Kidney (tissue), 14 donors: ENCODE measurements around the gene TMEM203. TPM values are rescaled to one million over a fixed set of nuclear protein-coding genes. Genes with fewer than 3 reads are reported as not detected.

ENCODE experiments used
- DNase-seq, 5 donors: peaks; one replicate each; pipeline ENCODE4 v3.0.0-alpha.2; 2013 to 2020
- FAIRE-seq: peaks from 2 replicates; lab custom pipeline; 2012; peaks lifted over from hg19 to GRCh38; lab: Jason Lieb, UNC
- H3K27ac ChIP-seq, 2 donors: one replicate each; pipeline ENCODE4 v1.7.0; 2013; ENCODE audit warnings: low read depth in 2 of 2, low read length in 2 of 2, inconsistent platforms in 1 of 2
- H3K27me3 ChIP-seq: one replicate; pipeline ENCODE4 v1.7.1; 2013; ENCODE audit warnings: low read length, inconsistent platforms; ENCODE audit not compliant: control insufficient read depth, insufficient read depth
- H3K36me3 ChIP-seq, 3 donors: one replicate each; pipeline versions ENCODE4 v1.7.0 to v1.7.1; 2013; ENCODE audit warnings: low read length in 3 of 3, control low read depth in 1 of 3, inconsistent platforms in 1 of 3; ENCODE audit not compliant: insufficient read depth in 3 of 3, control insufficient read depth in 2 of 3
- H3K4me1 ChIP-seq, 3 donors: one replicate each; pipeline versions ENCODE4 v1.7.0 to v1.7.1; 2013; ENCODE audit warnings: low read length in 3 of 3, inconsistent platforms in 1 of 3, low read depth in 1 of 3; ENCODE audit not compliant: control insufficient read depth in 2 of 3, insufficient read depth in 2 of 3
- H3K4me3 ChIP-seq, 3 donors: one replicate each; pipeline versions ENCODE4 v1.7.0 to v1.8.1; 2013; ENCODE audit warnings: low read length in 3 of 3, control low read depth in 1 of 3, inconsistent platforms in 1 of 3
- H3K9ac ChIP-seq, 3 donors: one replicate each; pipeline versions ENCODE4 v1.7.0 to v1.7.1; 2013; ENCODE audit warnings: low read length in 3 of 3, control low read depth in 1 of 3, inconsistent platforms in 1 of 3
- H3K9me3 ChIP-seq, 3 donors: one replicate each; pipeline versions ENCODE4 v1.7.0 to v1.7.1; 2013; ENCODE audit warnings: low read length in 3 of 3, control low read depth in 1 of 3, inconsistent platforms in 1 of 3; ENCODE audit not compliant: control insufficient read depth in 2 of 3, insufficient read depth in 1 of 3
- CTCF ChIP-seq: IDR thresholded peaks from 3 replicates; pipeline ENCODE4 v1.5.1; 2012; ENCODE audit warnings: mild to moderate bottlenecking, moderate library complexity, borderline replicate concordance; ENCODE audit not compliant: insufficient read depth; ENCODE audit errors: extremely low read depth
- intact Hi-C: fragments of 100-400 bp; cut with DNase I; formaldehyde crosslinking; loops from one replicate; pipeline ENCODE4 v1.11.1; 2022
- polyA plus RNA-seq: library from polyadenylated mRNA; stranded (reverse); fragments of 350-450 nt; fragmentation: Illumina TruSeq; extraction: RNeasy Lipid Tissue Mini Kit (QIAGEN cat#74804); gene quantifications from one replicate; pipeline ENCODE4 v1.2.3, GENCODE V29; 2014; ENCODE audit warnings: low read depth, low replicate concordance; ENCODE audit not compliant: insufficient read depth
- total RNA-seq: library from RNA; stranded (reverse); fragmentation: NEBNext Ultra II Directional; extraction: Animal tissue kit (Norgen Biotek cat#: 25700); gene quantifications from one replicate; pipeline ENCODE4 v1.2.1, GENCODE V29; 2021
- donor health status: control.
- donor health status: control.
- donor health status: control.
- donor health status: control.
- donor health status: control.
- donor health status: DM: yes; HTN: yes; CAD: no.
- donor health status: Normal renal cell carcinoma (clear cell type).

The TMEM203 gene
- total and polyA plus RNA-seq, 2 donors from 2014 or later, result 36.3 to 53.5 TPM

DNA sequence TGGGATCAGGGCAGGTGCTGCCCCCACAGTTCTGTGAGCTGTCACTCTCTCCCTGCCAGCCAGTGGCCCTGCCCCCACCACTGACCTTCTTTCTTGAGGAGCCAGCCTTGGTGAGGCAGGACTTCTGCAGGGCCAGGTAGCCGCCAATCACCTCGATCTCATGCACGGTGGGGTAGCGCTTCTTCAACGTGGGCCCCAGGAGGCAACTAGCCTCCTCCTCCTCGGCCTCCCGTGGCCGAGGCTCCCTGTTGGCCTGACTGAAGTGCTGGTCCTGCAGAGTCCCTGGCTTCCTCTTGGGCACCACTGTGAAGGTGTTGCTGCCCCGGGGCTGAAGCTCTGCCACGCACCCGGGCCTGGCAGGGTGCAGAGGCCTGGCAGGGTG lies 6.6 kb downstream of the TMEM203 start:
- peaks cover 0 to 52% (median 16%) of the 10 kb centered on the region in 3 donors for H3K4me1 ChIP-seq
- intact Hi-C loops, result no loop called here
- H3K4me3 ChIP-seq, result peak overlapping the region in 2 of 3 donors; percentile 48 to 67
- no peaks in the 10 kb centered on the region for H3K27me3 ChIP-seq
- H3K9me3 ChIP-seq, result no peaks in the 10 kb centered on the region
- FAIRE-seq (no peak), DNase-seq (no peak)
- peak overlapping the region; percentile 63 to 77 for H3K27ac ChIP-seq
- no peaks in the 10 kb centered on the region for H3K36me3 ChIP-seq
- no peak for TF ChIP-seq CTCF
- peak overlapping the region in 2 of 3 donors; percentile 41 to 46 for H3K9ac ChIP-seq

DNA sequence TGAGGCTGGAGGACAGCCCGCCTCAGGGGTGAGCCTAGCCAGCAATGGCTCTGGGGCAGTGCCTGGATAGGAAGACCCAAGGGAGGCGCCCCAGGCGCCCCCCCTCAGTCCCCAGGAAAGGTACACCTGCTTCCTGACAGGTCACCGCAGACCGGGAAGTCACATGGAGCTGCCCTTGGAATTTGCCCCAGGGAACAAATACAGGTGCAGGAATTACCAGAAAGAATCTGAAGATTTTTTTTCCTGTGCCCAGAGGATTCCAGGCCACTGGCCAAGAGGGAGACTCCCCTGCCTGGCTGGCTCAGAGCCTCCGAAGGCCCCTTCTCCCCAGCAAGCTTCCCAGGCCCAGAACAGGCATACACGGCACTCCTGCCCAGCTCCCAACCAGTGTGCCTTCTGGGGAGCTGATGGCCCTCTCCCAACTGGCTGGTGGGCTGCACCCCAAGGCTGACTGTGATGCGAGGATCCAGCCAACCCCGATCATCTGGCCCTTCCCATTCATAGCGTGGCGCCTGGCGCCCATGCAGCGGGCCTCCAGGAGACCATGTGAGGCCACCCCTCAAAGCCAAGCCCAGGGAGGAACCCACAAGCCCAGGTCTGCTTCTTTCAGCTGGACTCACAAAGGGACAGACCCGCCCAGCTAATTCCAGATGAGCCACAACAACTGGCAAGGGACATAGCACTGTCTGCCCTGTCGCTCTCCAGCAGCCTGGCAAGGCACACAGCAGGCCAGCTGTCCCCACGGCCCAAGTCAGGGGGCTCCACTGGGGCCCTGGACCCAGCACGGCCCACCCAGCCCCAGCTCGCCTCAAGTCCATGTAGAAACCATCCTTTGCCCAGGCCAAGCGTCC lies 7.2 kb downstream of the TMEM203 start:
- Histone ChIP-seq H3K27me3 (no peaks in the 10 kb centered on the region), H3K9ac (peak overlapping the region in 1 of 3 donors; percentile 26), H3K4me1 (peaks cover 0 to 52% (median 16%) of the 10 kb centered on the region in 3 donors), H3K4me3 (peak overlapping the region in 2 of 3 donors; percentile 48 to 67), H3K9me3 (no peaks in the 10 kb centered on the region), H3K36me3 (no peaks in the 10 kb centered on the region), H3K27ac (peak overlapping the region; percentile 63 to 77)
- intact Hi-C loops, result no loop called here
- FAIRE-seq, result no peak
- peak in 3 of 5 donors; percentile 22 to 43 (median 34) for DNase-seq
- no peak for TF ChIP-seq CTCF

DNA sequence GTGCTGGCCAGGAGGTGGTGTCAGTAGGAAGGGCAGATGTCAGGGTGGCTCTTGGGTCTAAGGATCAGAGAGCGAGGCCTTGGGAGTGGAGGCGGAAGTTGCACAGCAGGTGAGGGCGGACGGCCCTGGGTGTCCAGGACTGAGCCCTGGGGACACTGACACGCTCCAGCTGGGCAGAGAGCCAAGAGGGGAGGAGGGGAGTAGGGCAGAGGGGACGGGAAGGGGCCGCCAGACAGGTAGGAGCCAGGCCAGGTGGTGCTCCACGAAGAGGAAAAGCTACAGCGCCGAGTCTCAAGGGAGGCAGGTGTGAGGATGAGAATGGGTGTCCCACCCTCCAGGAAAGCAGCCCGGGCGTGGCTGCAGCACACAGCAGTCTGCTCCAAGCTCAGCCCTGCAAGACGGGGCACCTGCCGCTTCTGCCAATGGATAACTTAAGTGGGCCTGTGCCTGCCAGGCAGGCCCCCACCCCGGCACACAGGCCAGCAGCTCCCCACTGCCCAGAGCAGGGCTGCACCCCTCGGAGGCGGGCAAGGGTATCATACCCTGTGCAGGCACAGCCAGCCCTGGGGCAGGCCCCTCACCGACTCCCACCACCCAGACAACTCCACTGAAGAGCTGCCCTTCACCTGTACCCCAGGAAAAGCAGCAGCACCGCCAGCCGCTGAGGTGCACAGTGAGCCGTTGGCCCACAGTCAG lies 9.8 kb downstream of the TMEM203 start:
- no peak for TF ChIP-seq CTCF
- DNase-seq, result no peak
- no peaks in the 10 kb centered on the region for H3K27me3 ChIP-seq
- intact Hi-C loops, result no loop called here
- H3K36me3 ChIP-seq, result peaks cover 0 to 8% (median 4%) of the 10 kb centered on the region in 3 donors
- H3K4me3 ChIP-seq, result peak overlapping the region in 1 of 3 donors; percentile 29
- H3K4me1 ChIP-seq, result peaks cover 0 to 48% (median 10%) of the 10 kb centered on the region in 3 donors
- no peaks in the 10 kb centered on the region for H3K9me3 ChIP-seq
- peak overlapping the region in 1 of 2 donors; percentile 65 for H3K27ac ChIP-seq
- H3K9ac ChIP-seq, result no peak overlapping the region
- no peak for FAIRE-seq
